Motor neuron (in vitro differentiated cells): ENCODE data around the gene JUND. TPM values are rescaled to one million over a fixed set of nuclear protein-coding genes. Genes with fewer than 3 reads are reported as not detected.

Experiments used
- ATAC-seq, 8 experiments: fragments of 200-7000 bp; cut with Tn5 transposase; replicated peaks in 6 of 8; 2 replicates each; pipeline ENCODE4 v1.8.0; 2021; ENCODE audit warnings: mild to moderate bottlenecking in 8 of 8, moderate library complexity in 8 of 8
- H3K27ac ChIP-seq, 2 donors: fragments of 250-450 bp; sonication (Bioruptor Pico); 2 replicates each; pipeline ENCODE4 v1.9.0; 2021; ENCODE audit warnings: antibody characterized with exemption in 2 of 2, mild to moderate bottlenecking in 2 of 2, moderate library complexity in 1 of 2
- H3K4me1 ChIP-seq, 2 donors: fragments of 250-450 bp; sonication (Bioruptor Pico); replicated peaks in 1 of 2; 2 replicates each; pipeline ENCODE4 v1.6.1; 2021; ENCODE audit warnings: antibody characterized with exemption in 2 of 2, mild to moderate bottlenecking in 2 of 2, moderate library complexity in 1 of 2
- H3K4me3 ChIP-seq, 5 donors: fragments of 250-450 bp; sonication (Bioruptor Pico); 2 replicates each; pipeline ENCODE4 v1.9.0; 2021; ENCODE audit warnings: antibody characterized with exemption in 5 of 5, mild to moderate bottlenecking in 5 of 5, moderate library complexity in 4 of 5
- WGBS, 10 experiments: fragments of 450-650 bp; shearing (Covaris generic); methylation state at CpG; one replicate each; pipeline ENCODE4 v1.0.0; 2022; 5-methylcytosine and 5-hydroxymethylcytosine counted together
- in situ Hi-C, 9 experiments: fragments of 400-800 bp; cut with MboI; loops; one replicate each; pipeline ENCODE4 v1.15.0; 2021; ENCODE audit warnings: low sequenced_read_pairs in 9 of 9, low pct_unique_long_range_greater_than_20kb in 2 of 9; ENCODE audit not compliant: unreplicated experiment in 9 of 9
- total RNA-seq, 8 experiments: library from RNA; unstranded; fragments of 300-600 nt; gene quantifications; 2 replicates each; pipeline versions ENCODE4 v1.2.3 to v1.2.4, GENCODE V29; 2022

JUND gene
- total RNA-seq, 8 experiments from 2014 or later = 37.8 to 197 (median 98.2) TPM

GRCh38 chr19:18257503-18258470 is 23.6 kb downstream of the JUND start:
- no peaks in the 10 kb centered on the region for H3K4me1 ChIP-seq
- H3K27ac ChIP-seq = no peak overlapping the region
- no peak overlapping the region for H3K4me3 ChIP-seq
- 30 to 93% (median 77%) methylated on average over 2 to 20 of the region's 55 CpGs; no CpG with 5 or more reads in 3 of the 10 experiments for WGBS, 10 experiments
- in situ Hi-C loops = no loop called here
- peak in 2 of 8 experiments; percentile 3 to 17 for ATAC-seq

GRCh38 chr19:18254546-18255503 is 26.6 kb downstream of the JUND start:
- in situ Hi-C loops = no loop called here
- no peak overlapping the region for H3K27ac ChIP-seq
- no peaks in the 10 kb centered on the region for H3K4me1 ChIP-seq
- peak in 1 of 8 experiments; percentile 19 for ATAC-seq
- H3K4me3 ChIP-seq = no peak overlapping the region
- WGBS, 10 experiments = 0 to 100% (median 60%) methylated on average over 1 to 6 of the region's 24 CpGs; no CpG with 5 or more reads in 3 of the 10 experiments

GRCh38 chr19:18253716-18254115 is 27.7 kb downstream of the JUND start:
- ATAC-seq = peak in 2 of 8 experiments; percentile 24 to 62
- in situ Hi-C loops = no loop called here
- H3K4me1 ChIP-seq = no peaks in the 10 kb centered on the region
- no peak overlapping the region for H3K27ac ChIP-seq
- H3K4me3 ChIP-seq = no peak overlapping the region
- 0 to 80% (median 50%) methylated on average over 1 to 4 of the region's 5 CpGs; no CpG with 5 or more reads in 5 of the 10 experiments for WGBS, 10 experiments

DNA sequence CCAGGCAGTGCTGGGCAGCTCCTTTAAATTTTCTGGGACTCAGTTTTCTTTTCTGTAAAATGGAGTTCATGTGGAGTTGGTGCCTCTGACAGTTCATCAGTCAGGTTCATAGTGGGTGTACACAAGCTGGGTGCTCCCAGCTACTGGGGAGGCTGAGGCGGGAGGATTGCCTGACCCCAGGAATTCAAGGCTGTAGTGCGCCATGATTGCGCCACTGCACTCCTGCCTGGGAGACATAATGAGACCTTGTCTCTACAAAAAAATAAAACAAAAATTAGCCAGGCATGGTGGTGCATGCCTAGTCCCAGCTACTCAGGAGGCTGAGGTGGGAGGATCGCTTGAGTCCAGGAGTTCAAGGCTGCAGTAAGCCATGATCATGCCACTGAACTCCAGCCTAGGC is 28.3 kb downstream of the JUND start:
- Histone ChIP-seq H3K4me1 (no peaks in the 10 kb centered on the region), H3K27ac (no peak overlapping the region), H3K4me3 (no peak overlapping the region)
- no peak for ATAC-seq
- in situ Hi-C loops = no loop called here
- 60 to 100% (median 70%) methylated on average over 1 to 2 of the region's 4 CpGs; no CpG with 5 or more reads in 5 of the 10 experiments for WGBS, 10 experiments

DNA sequence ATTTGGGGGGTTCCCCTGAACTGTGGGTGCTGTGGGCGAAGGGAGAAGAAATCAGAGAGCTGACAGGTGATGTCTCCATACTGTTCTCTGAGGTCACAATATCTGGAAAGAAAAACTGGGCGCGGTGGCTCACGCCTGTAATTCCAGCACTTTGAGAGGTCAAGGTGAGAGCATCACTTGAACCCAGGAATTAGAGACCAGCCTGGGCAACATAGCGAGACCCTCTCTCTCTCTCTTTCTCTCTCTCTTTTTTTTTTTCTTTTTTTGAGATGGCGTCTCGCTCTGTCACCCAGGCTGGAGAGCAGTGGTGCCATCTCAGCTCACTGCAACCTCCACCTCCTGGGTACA is 29.1 kb downstream of the JUND start:
- H3K27ac ChIP-seq = no peak overlapping the region
- ATAC-seq = no peak
- H3K4me1 ChIP-seq = no peaks in the 10 kb centered on the region
- in situ Hi-C loops = no loop called here
- 11 to 67% (median 55%) methylated on average over 1 to 5 of the region's 7 CpGs; no CpG with 5 or more reads in 3 of the 10 experiments for WGBS, 10 experiments
- no peak overlapping the region for H3K4me3 ChIP-seq

DNA sequence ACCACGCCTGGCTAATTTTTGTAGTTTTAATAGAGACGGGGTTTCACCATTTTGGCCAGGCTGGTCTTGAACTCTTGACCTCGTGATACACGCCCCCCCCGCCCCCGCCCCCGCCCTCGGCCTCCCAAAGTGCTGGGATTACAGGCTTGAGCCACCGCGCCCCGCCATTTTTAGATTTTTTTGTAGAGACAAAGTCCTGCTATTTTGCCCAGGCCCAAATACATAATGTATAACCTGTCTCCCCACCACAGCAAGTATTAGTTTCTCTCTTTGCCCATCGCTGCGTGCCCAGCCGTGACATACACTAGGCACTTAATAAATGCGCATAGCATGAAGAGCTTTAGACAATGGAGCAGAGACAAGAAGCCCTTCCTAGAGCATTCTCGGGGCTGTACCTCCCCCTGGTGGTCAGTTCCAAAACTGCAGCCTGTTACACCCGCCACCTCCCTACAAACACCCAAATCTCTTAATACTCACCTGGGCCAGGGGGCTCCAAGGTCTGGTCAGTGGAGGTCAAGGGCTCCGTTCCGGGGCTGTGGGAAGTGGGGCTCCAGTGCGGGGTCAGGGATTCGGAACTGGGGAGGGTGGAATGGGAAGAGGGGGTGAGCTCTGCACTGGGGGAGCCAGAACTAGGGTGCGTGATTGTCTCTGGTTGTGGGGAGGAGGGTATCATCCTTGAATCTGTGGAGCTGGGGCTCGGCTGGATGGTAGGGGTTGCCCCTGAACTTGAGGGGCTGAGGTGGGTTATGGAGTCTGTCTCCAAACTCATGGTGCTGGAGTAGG is 29.6 kb downstream of the JUND start:
- WGBS, 10 experiments = 0 to 35% (median 0%) methylated on average over 2 to 10 of the region's 23 CpGs; no CpG with 5 or more reads in 6 of the 10 experiments
- H3K27ac ChIP-seq = no peak overlapping the region
- peak; percentile 63 to 88 (median 78) for ATAC-seq
- no peaks in the 10 kb centered on the region for H3K4me1 ChIP-seq
- H3K4me3 ChIP-seq = no peak overlapping the region
- in situ Hi-C loops = no loop called here

GRCh38 chr19:18249834-18250233 is 31.6 kb downstream of the JUND start:
- in situ Hi-C loops = no loop called here
- no peaks in the 10 kb centered on the region for H3K4me1 ChIP-seq
- WGBS, 10 experiments = 60 to 100% (median 67%) methylated on average over 1 to 3 of the region's 5 CpGs; no CpG with 5 or more reads in 7 of the 10 experiments
- ATAC-seq = no peak
- H3K27ac ChIP-seq = no peak overlapping the region
- no peak overlapping the region for H3K4me3 ChIP-seq

DNA sequence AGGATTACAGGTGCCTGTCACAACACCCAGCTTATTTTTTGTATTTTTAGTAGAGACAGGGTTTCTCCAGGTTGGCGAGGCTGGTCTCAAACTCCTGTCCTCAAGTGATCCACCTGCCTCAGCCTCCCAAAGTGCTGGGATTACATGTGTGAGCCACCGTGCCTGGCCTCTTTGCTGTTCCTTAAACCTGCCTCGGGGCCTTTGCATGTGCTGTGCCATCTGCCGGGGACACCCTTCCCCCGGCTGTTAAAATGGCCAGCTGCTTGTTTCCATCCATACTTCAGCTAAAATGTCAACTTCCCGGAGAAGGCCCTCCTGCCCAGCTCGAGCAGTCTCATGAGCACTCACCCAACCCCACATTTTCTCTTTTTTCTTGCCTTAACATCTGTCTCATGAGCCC is 36.1 kb downstream of the JUND start:
- WGBS, 10 experiments = 10 to 81% (median 62%) methylated on average over 1 to 5 of the region's 7 CpGs
- Histone ChIP-seq H3K27ac (no peak overlapping the region), H3K4me1 (no peaks in the 10 kb centered on the region), H3K4me3 (no peak overlapping the region)
- in situ Hi-C loops = no loop called here
- ATAC-seq = no peak

DNA sequence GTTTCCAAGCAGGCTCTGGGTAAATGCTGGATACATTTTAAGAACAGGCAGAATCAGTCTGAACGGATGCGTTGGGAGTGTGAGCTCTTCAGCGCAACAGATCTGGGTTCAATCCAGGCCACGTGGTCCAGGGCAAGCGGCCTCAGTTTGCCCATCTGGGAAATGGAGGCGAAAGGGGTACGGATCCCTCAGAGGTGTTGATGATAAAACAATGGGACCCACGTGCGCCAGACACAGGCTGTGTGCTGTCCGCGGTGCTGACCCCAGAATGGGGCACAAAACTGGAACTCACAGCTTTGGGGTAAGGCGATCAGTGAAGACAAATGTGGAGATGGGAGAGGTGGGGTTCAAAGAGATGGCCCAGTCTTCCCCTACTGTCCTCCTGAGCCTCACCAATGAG is 42.1 kb downstream of the JUND start:
- in situ Hi-C loops = no loop called here
- no peak for ATAC-seq
- 19 to 80% (median 49%) methylated on average over 1 to 8 of the region's 12 CpGs; no CpG with 5 or more reads in 4 of the 10 experiments for WGBS, 10 experiments
- Histone ChIP-seq H3K4me1 (peaks cover under 1 to 2% of the 10 kb centered on the region in 2 donors), H3K4me3 (no peak overlapping the region), H3K27ac (no peak overlapping the region)

DNA sequence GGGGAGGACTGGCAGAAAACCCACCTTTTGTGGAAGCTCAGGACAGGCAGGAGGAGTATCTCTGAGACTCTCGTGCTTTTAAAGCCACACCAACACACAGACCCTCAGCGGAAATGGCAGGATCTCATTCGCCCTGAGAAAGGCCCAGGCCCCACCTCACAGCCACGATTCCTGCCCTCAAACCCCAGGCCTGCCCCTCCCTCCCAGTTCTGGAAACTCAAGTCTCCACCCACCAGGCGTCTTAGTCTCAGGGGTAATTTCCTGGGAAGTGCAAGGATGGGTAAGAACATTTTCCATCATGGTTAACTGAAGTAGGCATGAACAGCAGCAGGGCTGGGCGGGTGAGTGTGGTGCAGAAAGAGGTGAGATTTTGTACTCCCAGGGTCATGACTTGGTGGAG is 47.2 kb downstream of the JUND start:
- H3K4me3 ChIP-seq = peak overlapping the region; percentile 39 to 62 (median 46)
- 0 to 80% (median 22%) methylated on average over 1 to 2 of the region's 6 CpGs; no CpG with 5 or more reads in 6 of the 10 experiments for whole genome bisulfite sequencing, 10 experiments
- H3K27ac ChIP-seq = no peak overlapping the region
- in situ Hi-C loops = no loop called here
- no peak for ATAC-seq
- peaks cover 13 to 20% of the 10 kb centered on the region in 2 donors for H3K4me1 ChIP-seq

DNA sequence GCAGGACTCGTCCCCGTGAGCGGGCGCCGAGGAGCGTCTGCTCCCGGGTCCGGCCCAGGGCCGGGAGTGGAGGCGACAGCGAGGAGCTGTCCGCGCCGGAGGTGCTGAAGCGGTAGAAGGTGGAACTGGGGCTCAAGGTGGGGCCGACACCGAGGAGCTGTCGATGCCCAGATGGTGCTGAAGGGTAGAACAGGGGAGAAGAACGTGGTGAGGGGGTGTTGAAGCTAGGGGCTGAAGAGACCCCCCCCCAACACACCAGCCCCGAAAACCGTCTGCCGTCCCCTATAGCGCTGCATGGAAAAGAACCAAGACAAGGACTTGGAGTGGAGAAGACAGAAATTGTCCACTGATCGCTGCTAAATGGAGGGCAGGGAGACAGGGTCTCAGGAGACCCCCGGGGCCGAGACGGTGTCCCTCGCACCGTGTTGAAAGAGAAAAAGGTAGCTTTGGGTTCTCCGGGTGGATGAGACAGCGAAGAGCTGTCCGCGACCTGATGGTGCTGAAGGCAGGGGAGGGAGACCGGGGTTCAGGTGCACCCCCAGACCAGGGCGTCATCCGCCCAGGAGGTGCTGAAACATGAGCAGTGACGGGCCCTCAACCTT is 48.1 kb downstream of the JUND start:
- in situ Hi-C loops = no loop called here
- Histone ChIP-seq H3K4me3 (peak overlapping the region; percentile 39 to 62 (median 46)), H3K27ac (peak overlapping the region; percentile 16 to 36), H3K4me1 (peaks cover 13 to 20% of the 10 kb centered on the region in 2 donors)
- ATAC-seq = peak; percentile 49 to 97 (median 64)
- WGBS, 10 experiments = 8 to 50% (median 12%) methylated on average over 2 to 8 of the region's 37 CpGs; no CpG with 5 or more reads in 4 of the 10 experiments
